Measurements from ENCODE around the gene AGMAT. TPM values are rescaled to one million over a fixed set of nuclear protein-coding genes. Genes with fewer than 3 reads are reported as not detected.

AGMAT gene
- total and polyA plus RNA-seq, 2 of the 13 experiments (the other 11 are each of a cell fraction or from before 2014, with no cell fraction given): 59.1 to 174 TPM

GRCh38 chr1:15610167-15610566 is 25.3 kb upstream of the AGMAT start (continued):
- no peak for TF ChIP-seq RBM39 (IDR thresholded peaks at IDR 0.05; ENCODE audit: low read depth, low read length, poor library complexity, severe bottlenecking)
- no peak for TF ChIP-seq BORCS8-MEF2B (CRISPR knock-in tag; IDR thresholded peaks at IDR 0.05)
- no peak for TF ChIP-seq ZNF770 (CRISPR knock-in tag; IDR thresholded peaks at IDR 0.05)
- no peak for TF ChIP-seq SIX1 (CRISPR knock-in tag; IDR thresholded peaks at IDR 0.05; ENCODE audit: borderline replicate concordance)
- no peak for TF ChIP-seq GLI4 (CRISPR knock-in tag; IDR thresholded peaks at IDR 0.05; ENCODE audit: borderline replicate concordance)
- TF ChIP-seq GTF3A (CRISPR knock-in tag; conservative IDR thresholded peaks at IDR 0.05): no peak
- no peak for TF ChIP-seq XBP1 (CRISPR knock-in tag; IDR thresholded peaks at IDR 0.05)
- peak; percentile 62 for TF ChIP-seq TCF7 (IDR thresholded peaks at IDR 0.05; ENCODE audit: low read depth)
- TF ChIP-seq UBTF (CRISPR knock-in tag; IDR thresholded peaks at IDR 0.05): no peak
- no peak for TF ChIP-seq MLLT10 (CRISPR knock-in tag; IDR thresholded peaks at IDR 0.05)
- TF ChIP-seq CBFB (CRISPR knock-in tag; IDR thresholded peaks at IDR 0.05): peak; percentile 87
- TF ChIP-seq MIER3 (CRISPR knock-in tag; IDR thresholded peaks at IDR 0.05; ENCODE audit: borderline replicate concordance): 0 out of 2 replicates have a peak, but pooled peaks have one; percentile 51
- TF ChIP-seq, protein P1, sequence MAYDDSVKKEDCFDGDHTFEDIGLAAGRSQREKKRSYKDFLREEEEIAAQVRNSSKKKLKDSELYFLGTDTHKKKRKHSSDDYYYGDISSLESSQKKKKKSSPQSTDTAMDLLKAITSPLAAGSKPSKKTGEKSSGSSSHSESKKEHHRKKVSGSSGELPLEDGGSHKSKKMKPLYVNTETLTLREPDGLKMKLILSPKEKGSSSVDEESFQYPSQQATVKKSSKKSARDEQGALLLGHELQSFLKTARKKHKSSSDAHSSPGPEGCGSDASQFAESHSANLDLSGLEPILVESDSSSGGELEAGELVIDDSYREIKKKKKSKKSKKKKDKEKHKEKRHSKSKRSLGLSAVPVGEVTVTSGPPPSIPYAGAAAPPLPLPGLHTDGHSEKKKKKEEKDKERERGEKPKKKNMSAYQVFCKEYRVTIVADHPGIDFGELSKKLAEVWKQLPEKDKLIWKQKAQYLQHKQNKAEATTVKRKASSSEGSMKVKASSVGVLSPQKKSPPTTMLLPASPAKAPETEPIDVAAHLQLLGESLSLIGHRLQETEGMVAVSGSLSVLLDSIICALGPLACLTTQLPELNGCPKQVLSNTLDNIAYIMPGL (CRISPR knock-in tag; IDR thresholded peaks at IDR 0.05; ENCODE audit: borderline replicate concordance in 1 of 2, low read depth in 1 of 2): peak in 1 of 2 experiments; percentile 29; a peak in 1 of 4 replicates
- TF ChIP-seq ZNF530 (CRISPR knock-in tag; IDR thresholded peaks at IDR 0.05; ENCODE audit: low read depth): no peak
- peak; percentile 91 for TF ChIP-seq FOXA3 (CRISPR knock-in tag; IDR thresholded peaks at IDR 0.05)
- TF ChIP-seq NFIC (IDR thresholded peaks at IDR 0.05; ENCODE audit: low read length): peak; percentile 46; the same call in 1 of the 2 replicates
- TF ChIP-seq PPARG (CRISPR knock-in tag; conservative IDR thresholded peaks at IDR 0.05): 0 out of 2 replicates have a peak, but pooled peaks have one; percentile 10
- TF ChIP-seq, protein P2, sequence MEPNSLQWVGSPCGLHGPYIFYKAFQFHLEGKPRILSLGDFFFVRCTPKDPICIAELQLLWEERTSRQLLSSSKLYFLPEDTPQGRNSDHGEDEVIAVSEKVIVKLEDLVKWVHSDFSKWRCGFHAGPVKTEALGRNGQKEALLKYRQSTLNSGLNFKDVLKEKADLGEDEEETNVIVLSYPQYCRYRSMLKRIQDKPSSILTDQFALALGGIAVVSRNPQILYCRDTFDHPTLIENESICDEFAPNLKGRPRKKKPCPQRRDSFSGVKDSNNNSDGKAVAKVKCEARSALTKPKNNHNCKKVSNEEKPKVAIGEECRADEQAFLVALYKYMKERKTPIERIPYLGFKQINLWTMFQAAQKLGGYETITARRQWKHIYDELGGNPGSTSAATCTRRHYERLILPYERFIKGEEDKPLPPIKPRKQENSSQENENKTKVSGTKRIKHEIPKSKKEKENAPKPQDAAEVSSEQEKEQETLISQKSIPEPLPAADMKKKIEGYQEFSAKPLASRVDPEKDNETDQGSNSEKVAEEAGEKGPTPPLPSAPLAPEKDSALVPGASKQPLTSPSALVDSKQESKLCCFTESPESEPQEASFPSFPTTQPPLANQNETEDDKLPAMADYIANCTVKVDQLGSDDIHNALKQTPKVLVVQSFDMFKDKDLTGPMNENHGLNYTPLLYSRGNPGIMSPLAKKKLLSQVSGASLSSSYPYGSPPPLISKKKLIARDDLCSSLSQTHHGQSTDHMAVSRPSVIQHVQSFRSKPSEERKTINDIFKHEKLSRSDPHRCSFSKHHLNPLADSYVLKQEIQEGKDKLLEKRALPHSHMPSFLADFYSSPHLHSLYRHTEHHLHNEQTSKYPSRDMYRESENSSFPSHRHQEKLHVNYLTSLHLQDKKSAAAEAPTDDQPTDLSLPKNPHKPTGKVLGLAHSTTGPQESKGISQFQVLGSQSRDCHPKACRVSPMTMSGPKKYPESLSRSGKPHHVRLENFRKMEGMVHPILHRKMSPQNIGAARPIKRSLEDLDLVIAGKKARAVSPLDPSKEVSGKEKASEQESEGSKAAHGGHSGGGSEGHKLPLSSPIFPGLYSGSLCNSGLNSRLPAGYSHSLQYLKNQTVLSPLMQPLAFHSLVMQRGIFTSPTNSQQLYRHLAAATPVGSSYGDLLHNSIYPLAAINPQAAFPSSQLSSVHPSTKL (CRISPR knock-in tag; IDR thresholded peaks at IDR 0.05): peak; percentile 93
- TF ChIP-seq XRCC5 (optimal IDR thresholded peaks at IDR 0.05; ENCODE audit: low read length): no peak
